HG02759 (cell line): ENCODE results near the gene SCARF2.
"Not testable (repeated sequence)": the region's sequence is repeated elsewhere in the genome, so short reads cannot be mapped to it uniquely, and the experiment has no call there.

Experiments used
- ATAC-seq: cut with Tn5 transposase; IDR thresholded peaks from one replicate; pipeline ENCODE4 v1.9.1; 2021; ENCODE audit warnings: mild to moderate bottlenecking, moderate library complexity; ENCODE audit not compliant: unreplicated experiment

SCARF2 gene

DNA sequence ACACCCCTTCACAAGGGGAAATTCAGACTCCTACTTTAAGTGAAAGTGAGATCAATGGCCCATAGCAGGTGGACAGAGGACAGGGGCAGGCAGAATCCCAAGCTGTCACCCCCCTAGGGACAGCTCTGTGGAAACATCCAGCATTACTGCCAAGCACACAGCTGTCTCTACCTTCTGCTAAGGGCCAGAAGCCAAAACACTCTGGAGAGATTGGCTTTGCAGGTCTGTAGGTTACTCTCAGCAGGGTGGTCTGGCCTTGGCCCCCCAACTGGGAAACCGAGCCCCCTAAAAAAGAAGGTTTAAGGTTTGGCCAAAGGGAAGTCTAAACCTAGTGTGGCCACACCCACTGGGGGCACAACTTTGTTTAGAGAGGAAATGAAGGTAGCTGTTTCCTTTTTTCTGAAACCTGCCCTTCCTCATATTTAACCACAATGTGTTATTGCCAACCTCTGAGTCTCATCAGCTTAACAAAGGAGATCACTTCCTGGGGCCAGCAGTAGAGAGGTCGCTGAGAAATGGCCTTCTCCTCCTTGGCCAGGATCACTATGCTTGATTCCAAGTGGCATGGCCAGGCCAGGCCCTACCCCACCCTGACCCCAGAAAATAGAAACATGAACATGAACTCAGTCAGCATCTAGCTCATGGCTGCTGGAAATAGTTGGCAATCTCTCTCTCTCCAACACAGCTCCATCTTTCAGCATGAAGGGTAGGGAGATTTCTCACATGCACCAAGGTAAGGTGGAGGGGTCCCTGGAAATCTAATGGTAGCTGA lies 25.9 kb upstream of the SCARF2 start:
- ATAC-seq: no peak

GRCh38 chr22:20459862-20460261 lies 22.2 kb upstream of the SCARF2 start:
- no peak for ATAC-seq

GRCh38 chr22:20459152-20459542 lies 21.5 kb upstream of the SCARF2 start:
- no peak for ATAC-seq

- no peak for ATAC-seq
These were observed 21.0 kb upstream of the SCARF2 start for GRCh38 chr22:20458530-20459151.

DNA sequence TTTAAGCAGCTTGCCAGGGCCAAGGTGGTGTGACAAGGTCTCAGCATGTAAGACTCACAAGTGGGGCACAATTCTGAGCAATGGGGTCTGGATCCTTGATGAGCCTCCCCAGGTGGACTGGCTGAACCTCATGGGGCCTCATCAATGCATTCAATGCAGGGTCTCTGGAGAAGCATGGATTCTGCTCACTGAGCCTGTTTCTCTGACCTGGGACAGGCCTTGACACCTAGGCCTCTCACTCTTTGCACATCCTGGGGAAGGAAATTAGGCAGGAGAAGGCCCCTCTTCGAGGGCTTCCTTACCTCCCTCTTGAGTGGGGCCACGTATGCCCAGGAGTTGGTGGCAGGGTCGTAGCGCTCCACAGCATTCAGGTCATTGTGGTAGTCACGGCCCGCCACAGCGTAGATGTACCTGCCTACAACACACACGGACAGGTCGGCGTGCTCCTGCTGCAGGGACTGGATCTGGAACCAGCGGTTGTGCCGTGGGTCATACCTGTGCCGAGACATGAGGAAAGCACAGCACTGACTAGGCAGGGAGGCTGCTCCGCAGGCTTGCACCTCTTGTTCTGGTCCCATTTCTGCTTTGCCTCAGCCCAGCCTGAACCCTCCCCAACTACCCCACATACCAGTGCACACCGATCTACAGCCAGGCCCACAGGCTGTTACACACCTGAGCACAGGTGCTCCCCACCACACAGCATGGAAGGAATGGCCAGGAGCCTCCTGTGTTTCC lies 20.0 kb upstream of the SCARF2 start:
- ATAC-seq: no peak

- peak; percentile 6 for ATAC-seq
These were observed 19.1 kb upstream of the SCARF2 start for GRCh38 chr22:20456722-20457076.

- ATAC-seq: peak; percentile 71
These were observed 18.6 kb upstream of the SCARF2 start for GRCh38 chr22:20456064-20456721.

DNA sequence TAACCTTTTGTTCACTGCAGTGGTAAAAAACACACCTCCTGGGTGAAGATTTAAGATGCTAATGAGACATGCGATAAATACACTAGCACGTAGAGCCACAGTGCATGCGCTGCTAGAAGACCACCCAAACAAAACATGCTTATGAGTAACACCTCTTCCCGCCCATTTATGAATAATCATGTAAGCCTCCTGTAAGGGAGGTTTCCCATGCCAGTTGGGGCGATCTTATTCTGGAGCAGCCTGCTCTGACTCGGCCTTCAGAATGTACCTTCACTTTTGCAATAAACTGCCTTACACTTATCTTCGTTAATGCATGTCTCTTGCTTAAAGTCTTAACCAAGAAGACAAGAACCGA lies 18.1 kb upstream of the SCARF2 start:
- ATAC-seq: no peak

- ATAC-seq: no peak
These were observed 15.6 kb upstream of the SCARF2 start for GRCh38 chr22:20453222-20453621.

- no peak for ATAC-seq
These were observed 14.3 kb upstream of the SCARF2 start for GRCh38 chr22:20451920-20452319.

DNA sequence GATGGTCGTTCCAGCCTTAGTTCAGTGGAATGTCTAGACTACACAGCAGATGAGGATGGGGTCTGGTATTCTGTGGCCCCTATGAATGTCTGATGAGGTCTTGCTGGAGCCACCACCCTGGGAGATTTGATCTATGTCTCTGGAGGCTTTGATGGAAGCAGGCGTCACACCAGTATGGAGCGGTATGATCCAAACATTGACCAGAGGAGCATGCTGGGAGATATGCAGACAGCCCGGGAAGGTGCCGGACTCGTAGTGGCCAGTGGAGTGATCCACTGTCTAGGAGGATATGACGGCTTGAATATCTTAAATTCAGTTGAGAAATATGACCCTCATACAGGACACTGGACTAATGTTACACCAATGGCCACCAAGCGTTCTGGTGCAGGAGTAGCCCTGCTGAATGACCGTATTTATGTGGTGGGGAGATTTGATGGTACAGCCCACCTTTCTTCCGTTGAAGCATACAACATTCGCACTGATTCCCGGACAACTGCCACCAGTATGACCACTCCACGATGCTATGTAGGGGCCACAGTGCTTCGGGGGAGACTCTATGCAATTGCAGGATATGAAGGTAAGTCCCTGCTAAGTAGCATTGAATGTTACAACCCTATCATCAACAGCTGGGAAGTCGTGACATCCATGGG lies 13.6 kb upstream of the SCARF2 start:
- ATAC-seq: not testable (repeated sequence)

- ATAC-seq: no peak
These were observed 12.9 kb upstream of the SCARF2 start for GRCh38 chr22:20450551-20450906.

GRCh38 chr22:20449819-20450550 lies 12.4 kb upstream of the SCARF2 start:
- ATAC-seq: no peak

DNA sequence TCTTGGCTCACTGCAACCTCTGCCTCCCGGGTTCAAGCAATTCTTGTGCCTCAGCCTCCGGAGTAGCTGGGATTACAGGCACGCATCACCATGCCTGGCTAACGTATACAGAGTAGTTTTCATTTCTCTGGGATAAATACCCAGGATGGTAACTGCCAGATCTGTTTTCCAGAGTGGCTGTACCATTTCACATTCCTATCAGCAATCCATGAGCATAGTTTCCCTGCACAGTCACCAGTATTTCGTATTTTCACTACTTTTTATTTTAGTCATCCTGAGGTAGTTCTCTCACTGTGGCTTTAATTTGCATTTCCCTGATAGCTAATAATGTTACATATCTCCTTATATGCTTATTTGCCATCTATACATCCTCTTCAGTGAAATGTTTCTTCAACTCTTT lies 11.0 kb upstream of the SCARF2 start:
- no peak for ATAC-seq

GRCh38 chr22:20446383-20446970 lies 8.9 kb upstream of the SCARF2 start:
- ATAC-seq: no peak

GRCh38 chr22:20444325-20444724 lies 6.7 kb upstream of the SCARF2 start:
- ATAC-seq: no peak

GRCh38 chr22:20442485-20443284 lies 5.1 kb upstream of the SCARF2 start:
- ATAC-seq: no peak

GRCh38 chr22:20441631-20442484 lies 4.2 kb upstream of the SCARF2 start:
- ATAC-seq: no peak
